ENCODE results near the gene WDR37.

GRCh38 chr10:1104971-1105370, 48.8 kb downstream of the WDR37 start:
- no peak for TF ChIP-seq EZH2 (IDR thresholded peaks at IDR 0.05; ENCODE audit: borderline replicate concordance, low read length)
- TF ChIP-seq, protein P1, sequence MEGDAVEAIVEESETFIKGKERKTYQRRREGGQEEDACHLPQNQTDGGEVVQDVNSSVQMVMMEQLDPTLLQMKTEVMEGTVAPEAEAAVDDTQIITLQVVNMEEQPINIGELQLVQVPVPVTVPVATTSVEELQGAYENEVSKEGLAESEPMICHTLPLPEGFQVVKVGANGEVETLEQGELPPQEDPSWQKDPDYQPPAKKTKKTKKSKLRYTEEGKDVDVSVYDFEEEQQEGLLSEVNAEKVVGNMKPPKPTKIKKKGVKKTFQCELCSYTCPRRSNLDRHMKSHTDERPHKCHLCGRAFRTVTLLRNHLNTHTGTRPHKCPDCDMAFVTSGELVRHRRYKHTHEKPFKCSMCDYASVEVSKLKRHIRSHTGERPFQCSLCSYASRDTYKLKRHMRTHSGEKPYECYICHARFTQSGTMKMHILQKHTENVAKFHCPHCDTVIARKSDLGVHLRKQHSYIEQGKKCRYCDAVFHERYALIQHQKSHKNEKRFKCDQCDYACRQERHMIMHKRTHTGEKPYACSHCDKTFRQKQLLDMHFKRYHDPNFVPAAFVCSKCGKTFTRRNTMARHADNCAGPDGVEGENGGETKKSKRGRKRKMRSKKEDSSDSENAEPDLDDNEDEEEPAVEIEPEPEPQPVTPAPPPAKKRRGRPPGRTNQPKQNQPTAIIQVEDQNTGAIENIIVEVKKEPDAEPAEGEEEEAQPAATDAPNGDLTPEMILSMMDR (IDR thresholded peaks at IDR 0.05; ENCODE audit: low read length), result no peak

Measured in OCI-LY1 (cell line).